A673 (cell line): ENCODE data around the gene AKT3.

Experiments used
- CTCF ChIP-seq: fragments of 300-800, 200-600 bp; sonication (generic); conservative IDR thresholded peaks from 2 replicates; pipeline ENCODE4 v1.5.1; 2017; ENCODE audit warnings: low read depth, mild to moderate bottlenecking, antibody characterized with exemption, low read length, moderate library complexity, mixed read lengths
- EZH2 ChIP-seq: fragments of 200-600 bp; sonication (generic); IDR thresholded peaks from 2 replicates; pipeline ENCODE4 v1.6.1; 2017; ENCODE audit warnings: borderline replicate concordance, low read depth, mild to moderate bottlenecking, mixed read lengths, antibody characterized with exemption, low read length; ENCODE audit not compliant: poor library complexity, severe bottlenecking

- TF ChIP-seq CTCF: no peak
- no peak for TF ChIP-seq EZH2
Observed at GRCh38 chr1:243756529-243756928, 93.5 kb downstream of the AKT3 start.
